ENCODE results near the gene EVPLL. TPM values are rescaled to one million over a fixed set of nuclear protein-coding genes. Genes with fewer than 3 reads are reported as not detected.

Gene EVPLL
- total and polyA plus RNA-seq, 7 experiments from 2014 or later = 0.46 TPM; not detected in 6

Small RNA genes lying within 50 kb of the gene (microRNA-seq; reads per million reads assigned to microRNA genes)
- gene MIR6778 (ENCODE audit: borderline microRNAs expressed) = not detected

Other genes with a start within 250 kb of the EVPLL start
- 100 to 1,000 TPM in 3 of 5 experiments, 10 to 100 TPM in 2; 97.4 to 135 (median 108) TPM for gene ALKBH5, start 193.9 kb upstream of the EVPLL start, total RNA-seq
- gene ALKBH5, start 193.9 kb upstream of the EVPLL start, polyA plus RNA-seq = 100 to 1,000 TPM; 121 to 154 TPM
- gene LLGL1, start 152.1 kb upstream of the EVPLL start, total RNA-seq = 10 to 100 TPM; 12.9 to 21.6 (median 16.5) TPM
- gene LLGL1, start 152.1 kb upstream of the EVPLL start, polyA plus RNA-seq = 1 to 10 TPM in 1 of 2 donors, under 1 TPM in 1; 0.89 to 2.0 TPM
- 100 to 1,000 TPM; 253 to 348 (median 303) TPM for gene FLII, start 119.0 kb upstream of the EVPLL start, total RNA-seq
- 100 to 1,000 TPM in 1 of 2 donors, 10 to 100 TPM in 1; 93.1 to 198 TPM for gene FLII, start 119.0 kb upstream of the EVPLL start, polyA plus RNA-seq
- gene MIEF2, start 117.1 kb upstream of the EVPLL start, total RNA-seq = 10 to 100 TPM in 4 of 5 experiments, 1 to 10 TPM in 1; 6.5 to 22.5 (median 15.1) TPM
- gene MIEF2, start 117.1 kb upstream of the EVPLL start, polyA plus RNA-seq = 10 to 100 TPM; 11.3 to 19.6 TPM
- 10 to 100 TPM; 39.0 to 74.9 (median 43.6) TPM for gene TOP3A, start 62.8 kb upstream of the EVPLL start, total RNA-seq
- gene TOP3A, start 62.8 kb upstream of the EVPLL start, polyA plus RNA-seq = 10 to 100 TPM; 13.7 to 30.8 TPM
- 10 to 100 TPM; 29.0 to 61.7 (median 52.1) TPM for gene SMCR8, start 62.5 kb upstream of the EVPLL start, total RNA-seq
- gene SMCR8, start 62.5 kb upstream of the EVPLL start, polyA plus RNA-seq = 1 to 10 TPM; 5.2 to 8.0 TPM
- gene SHMT1, start 14.2 kb upstream of the EVPLL start, total RNA-seq = 10 to 100 TPM in 4 of 5 experiments, 1 to 10 TPM in 1; 7.5 to 44.0 (median 14.7) TPM
- gene SHMT1, start 14.2 kb upstream of the EVPLL start, polyA plus RNA-seq = 10 to 100 TPM; 24.8 to 25.8 TPM
- 1 to 10 TPM in 1 of 5 experiments, under 1 TPM in 3, not detected in 1; 0.24 to 1.4 (median 0.80) TPM for gene LGALS9C, start 99.0 kb downstream of the EVPLL start, total RNA-seq
- gene LGALS9C, start 99.0 kb downstream of the EVPLL start, polyA plus RNA-seq = not detected

Data from naive thymus-derived CD4-positive, alpha-beta T cell (primary cell).